LNCaP clone FGC (cell line): ENCODE data around the gene SLC5A8.

ENCODE experiments used
- DNase-seq: peaks from one replicate; pipeline ENCODE4 v3.0.0-alpha.2; 2011; ENCODE audit warnings: low read depth
- H3K4me3 ChIP-seq: 2 replicates; pipeline ENCODE4 v1.5.1; 2011; ENCODE audit warnings: mild to moderate bottlenecking, low read depth, low read length, control low read depth
- CTCF ChIP-seq: IDR thresholded peaks from 2 replicates; pipeline ENCODE4 v1.5.1; 2012; ENCODE audit warnings: mild to moderate bottlenecking; ENCODE audit not compliant: control insufficient read depth, insufficient read depth; ENCODE audit errors: extremely low read depth

The SLC5A8 gene

DNA sequence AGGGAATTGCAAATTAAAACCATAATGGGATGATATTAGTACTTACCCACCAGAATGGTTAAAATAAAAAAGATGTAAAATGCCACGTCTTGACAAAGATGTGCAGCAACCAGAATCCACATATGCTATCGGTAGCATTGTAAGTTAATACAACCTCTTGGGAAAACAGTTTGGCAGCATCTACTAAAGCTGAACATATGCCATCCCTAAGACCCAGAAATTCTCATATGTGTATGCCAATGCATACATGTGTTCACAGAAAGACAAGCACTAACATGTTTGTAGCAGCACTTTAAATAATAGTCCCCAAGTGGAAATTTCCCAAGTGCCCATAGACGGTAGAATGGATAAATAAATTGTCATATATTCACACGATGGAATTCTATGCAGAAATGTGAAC is 28.3 kb upstream of the SLC5A8 start:
- TF ChIP-seq CTCF, result no peak
- H3K4me3 ChIP-seq, result no peak overlapping the region
- no peak for DNase-seq

DNA sequence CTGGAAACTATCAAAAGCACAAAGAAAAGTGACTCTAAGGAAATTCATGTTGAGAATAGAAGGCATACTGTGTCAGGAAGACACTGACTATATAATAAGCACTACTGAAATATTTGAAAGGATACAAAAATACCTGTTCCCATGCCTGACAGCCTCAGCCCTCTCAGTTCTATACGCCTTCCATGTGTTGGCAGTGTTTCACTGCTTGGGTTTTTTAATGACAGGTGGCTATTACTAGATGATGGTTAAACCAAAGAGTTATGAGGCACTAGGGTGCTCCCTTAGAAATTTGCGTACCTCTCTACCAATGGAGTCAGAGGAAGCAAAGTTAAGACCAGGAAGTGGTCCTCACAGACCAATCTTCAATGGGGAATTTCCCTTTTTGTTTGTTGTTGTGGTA is 25.6 kb upstream of the SLC5A8 start:
- DNase-seq, result no peak
- no peak overlapping the region for H3K4me3 ChIP-seq
- no peak for TF ChIP-seq CTCF

GRCh38 chr12:101231636-101232035 is 21.6 kb upstream of the SLC5A8 start:
- no peak overlapping the region for H3K4me3 ChIP-seq
- TF ChIP-seq CTCF, result no peak
- DNase-seq, result no peak

DNA sequence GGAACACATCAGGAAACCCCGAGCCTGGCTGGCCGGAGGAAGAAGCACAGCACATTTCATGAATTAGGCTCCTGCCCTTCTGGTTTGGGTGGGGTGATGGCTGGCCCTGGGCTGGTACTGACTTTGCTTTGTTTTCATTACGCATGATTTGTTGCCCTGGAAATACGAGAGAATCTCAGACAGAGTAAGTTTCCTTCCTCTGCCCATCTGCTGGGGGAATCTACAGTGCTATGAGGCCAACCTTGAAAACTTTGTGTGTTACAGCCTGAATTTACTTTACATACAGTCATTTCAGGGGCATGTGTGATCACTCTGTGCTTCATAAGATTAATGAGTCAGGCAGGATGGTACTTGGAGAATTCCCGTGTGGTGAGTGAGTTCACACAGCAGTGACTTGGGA is 20.5 kb upstream of the SLC5A8 start:
- no peak for DNase-seq
- H3K4me3 ChIP-seq, result no peak overlapping the region
- TF ChIP-seq CTCF, result no peak

DNA sequence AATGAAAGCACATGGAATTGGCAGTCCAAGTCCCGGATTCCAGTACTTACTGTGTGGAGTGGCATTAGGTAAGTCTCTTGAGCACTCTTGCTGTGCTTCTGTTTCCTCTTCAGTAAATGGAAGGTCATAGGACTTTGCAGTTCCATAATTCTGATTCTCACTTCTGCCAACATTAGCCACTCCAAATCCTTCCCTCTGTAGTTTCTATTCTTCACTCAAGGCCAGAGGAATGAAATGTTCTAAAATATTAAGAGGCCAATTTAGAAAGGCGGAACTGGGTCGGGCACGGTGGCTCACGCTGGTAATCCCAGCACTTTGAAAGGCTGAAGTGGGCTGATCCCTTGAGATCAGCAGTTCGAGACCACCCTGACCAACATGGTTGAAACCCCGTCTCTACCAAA is 19.8 kb upstream of the SLC5A8 start:
- no peak overlapping the region for H3K4me3 ChIP-seq
- TF ChIP-seq CTCF, result no peak
- DNase-seq, result no peak

DNA sequence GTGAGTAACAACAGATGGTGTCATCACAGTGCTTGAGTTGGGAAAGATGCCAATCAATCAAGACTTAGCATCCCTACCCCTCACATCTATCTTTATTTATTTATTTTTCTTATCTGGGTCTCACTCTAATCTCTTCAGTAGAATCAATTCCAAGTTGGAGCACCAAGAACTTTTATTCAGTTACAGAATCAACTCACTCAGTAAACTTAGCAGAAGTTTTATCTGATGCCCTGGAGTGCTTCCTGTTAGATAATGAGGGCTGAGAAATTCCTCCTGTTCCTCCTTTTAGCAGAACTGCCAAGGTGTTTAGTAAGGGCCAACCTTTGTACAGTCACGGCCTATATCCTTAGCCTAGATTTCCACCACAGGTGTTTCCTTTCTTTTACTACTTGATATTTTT is 11.3 kb upstream of the SLC5A8 start:
- TF ChIP-seq CTCF, result no peak
- no peak overlapping the region for H3K4me3 ChIP-seq
- no peak for DNase-seq

DNA sequence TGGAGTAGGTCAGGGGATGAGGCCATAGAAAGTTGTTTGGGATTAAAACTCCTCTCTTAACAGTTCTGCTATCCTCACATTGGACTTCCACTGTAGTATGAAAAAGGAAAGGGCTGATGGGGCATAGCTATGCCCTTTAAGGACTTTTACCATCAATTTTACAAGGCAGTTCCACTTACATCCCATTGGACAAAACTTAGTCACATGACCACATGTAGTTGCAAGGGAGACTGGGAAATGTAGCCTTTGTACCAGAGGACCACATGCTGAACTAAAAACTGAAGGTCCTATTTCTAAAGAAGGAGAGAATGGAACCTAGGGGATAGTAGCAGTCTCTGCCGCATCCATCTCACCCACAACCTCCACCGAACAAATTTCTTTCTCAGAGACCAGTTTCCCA is 6.8 kb upstream of the SLC5A8 start:
- TF ChIP-seq CTCF, result no peak
- H3K4me3 ChIP-seq, result no peak overlapping the region
- DNase-seq, result no peak
